NCI-H1048 (cell line): ENCODE measurements around the gene KRTAP4-7.
"Not testable (repeated sequence)": the region's sequence is repeated elsewhere in the genome, so short reads cannot be mapped to it uniquely, and the experiment has no call there.

Experiments used
- DNase-seq: peaks from one replicate; lab custom pipeline; 2025; lab: John Stamatoyannopoulos, UW

The KRTAP4-7 gene

DNA sequence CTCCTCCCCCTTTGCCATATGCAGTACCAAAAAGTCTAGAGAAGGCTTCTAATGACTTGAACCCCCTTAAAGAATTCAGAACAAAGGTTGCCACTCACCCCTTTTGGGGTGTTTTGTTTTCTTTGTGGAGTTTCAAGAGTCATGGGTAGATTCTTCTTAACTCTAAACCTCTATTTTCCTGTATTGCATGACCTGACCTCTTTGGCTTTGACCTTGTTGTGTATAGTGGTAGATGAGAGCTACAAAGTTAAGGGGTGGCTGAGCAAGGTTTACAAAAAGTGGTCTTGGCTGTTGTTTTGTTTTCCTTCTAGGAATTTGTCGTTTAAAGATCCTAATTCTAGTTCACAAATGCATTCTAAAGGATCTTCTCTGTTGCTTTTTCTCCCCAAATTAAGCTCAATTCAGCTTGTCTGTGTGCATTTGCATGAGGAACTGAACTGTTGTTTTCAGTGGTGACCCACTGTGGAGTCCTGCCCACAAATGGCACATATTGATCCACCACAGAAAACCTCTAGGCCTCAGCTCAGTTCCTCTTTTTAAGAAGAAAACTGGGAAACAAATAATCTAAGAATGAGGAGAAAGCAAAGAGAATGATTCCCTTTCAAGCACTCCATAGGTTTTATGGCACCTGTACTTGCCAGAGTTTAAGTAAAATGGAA is 24.9 kb downstream of the KRTAP4-7 start:
- DNase-seq: not testable (repeated sequence)

DNA sequence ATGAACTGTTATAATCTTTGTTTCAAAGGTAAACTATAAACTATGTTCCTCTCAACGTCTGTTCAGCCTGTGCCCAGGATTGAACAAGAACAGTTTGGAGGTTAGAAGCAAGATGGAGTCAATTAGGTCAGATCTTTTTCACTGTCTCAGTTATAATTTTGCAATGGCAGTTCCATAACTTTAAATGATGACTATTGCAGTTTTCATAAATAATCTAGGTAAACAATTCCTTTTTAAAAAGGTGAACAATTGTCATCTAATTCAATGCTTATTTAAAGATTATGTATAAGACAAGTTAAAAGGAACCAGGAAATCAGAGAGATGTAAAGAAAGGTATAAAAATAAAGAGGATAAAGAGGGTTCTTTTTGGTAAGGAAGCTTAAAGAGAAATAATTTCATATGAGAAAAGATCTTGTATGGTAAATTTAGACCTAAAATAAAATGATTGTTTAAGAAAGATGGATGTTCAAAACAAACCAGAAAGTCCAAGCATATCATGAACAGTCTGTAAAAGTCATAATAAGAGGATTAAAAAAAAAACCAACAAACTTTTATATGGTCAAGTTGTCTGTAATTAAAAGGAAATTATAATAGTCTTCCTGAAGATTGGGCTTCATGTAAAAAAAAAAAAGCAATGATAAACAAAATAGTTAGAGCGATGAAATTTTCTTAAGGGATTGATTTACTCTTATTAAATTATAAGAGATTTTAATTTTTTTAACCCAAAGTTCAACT is 27.4 kb downstream of the KRTAP4-7 start:
- DNase-seq: no peak

DNA sequence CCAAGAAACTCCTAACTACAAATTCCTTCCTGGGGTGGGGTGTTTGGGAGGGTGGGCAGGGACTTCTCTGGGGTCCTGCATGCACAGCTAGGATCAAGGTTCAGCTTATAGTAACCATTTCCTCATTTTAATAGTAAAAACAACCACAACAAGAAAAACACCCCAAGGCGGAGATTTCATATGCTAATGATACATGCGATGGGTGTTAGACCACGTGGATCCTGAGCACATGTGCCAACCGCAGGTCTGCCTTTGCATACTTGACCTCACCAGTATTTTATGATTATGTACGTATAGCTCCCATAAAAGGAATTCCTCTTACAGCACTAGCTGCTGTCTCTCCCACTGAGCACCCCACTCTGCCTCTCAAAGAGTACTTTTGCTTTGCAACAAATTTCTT is 32.3 kb downstream of the KRTAP4-7 start:
- peak; percentile 47 for DNase-seq

DNA sequence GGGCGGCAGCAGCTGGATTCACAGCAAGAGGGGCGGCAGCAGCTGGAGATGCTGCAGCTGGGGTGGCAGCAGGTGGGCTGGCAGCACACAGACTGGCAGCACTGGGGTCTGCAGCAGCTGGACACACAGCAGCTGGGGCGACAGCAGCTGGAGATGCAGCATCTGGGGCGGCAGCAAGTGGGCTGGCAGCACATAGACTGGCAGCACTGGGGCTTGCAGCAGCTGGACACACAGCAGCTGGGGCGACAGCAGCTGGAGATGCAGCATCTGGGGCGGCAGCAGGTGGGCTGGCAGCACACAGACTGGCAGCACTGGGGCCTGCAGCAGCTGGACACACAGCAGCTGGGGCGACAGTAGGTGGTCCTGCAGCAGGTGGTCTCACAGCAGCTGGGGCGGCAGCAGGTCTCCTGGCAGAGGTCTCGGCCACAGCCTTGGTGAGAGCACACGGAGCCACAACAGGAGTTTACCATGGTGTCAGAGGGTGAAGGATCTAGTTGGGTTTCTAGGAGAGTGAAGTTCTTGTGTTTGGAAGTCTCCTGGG is 34.0 kb downstream of the KRTAP4-7 start, which contains the start of gene KRTAP4-11:
Gene KRTAP4-11, minus strand, starts transcription at position 528 of the 541 bp plus-strand sequence. Its CDS starts 58 bp downstream, at position 470.
- DNase-seq: not testable (repeated sequence)

DNA sequence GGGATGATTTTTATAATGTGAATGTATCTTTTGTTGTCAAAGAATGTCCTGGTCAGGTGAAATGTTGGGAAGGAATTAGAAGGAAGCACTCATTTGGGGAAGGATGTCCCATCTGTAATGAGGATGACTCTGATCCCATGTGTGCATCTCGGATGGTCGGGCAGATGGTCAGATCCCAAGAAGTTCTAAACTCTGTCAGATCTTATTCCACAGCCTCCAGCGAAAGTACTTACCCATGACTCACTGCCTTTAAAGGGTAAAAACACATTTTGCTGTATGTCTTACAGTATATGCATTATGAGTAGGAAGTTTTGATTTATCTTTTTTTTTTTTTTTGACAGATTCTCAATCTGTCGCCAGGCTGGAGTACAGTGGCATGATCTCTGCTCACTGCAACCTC is 34.8 kb downstream of the KRTAP4-7 start:
- DNase-seq: no peak

DNA sequence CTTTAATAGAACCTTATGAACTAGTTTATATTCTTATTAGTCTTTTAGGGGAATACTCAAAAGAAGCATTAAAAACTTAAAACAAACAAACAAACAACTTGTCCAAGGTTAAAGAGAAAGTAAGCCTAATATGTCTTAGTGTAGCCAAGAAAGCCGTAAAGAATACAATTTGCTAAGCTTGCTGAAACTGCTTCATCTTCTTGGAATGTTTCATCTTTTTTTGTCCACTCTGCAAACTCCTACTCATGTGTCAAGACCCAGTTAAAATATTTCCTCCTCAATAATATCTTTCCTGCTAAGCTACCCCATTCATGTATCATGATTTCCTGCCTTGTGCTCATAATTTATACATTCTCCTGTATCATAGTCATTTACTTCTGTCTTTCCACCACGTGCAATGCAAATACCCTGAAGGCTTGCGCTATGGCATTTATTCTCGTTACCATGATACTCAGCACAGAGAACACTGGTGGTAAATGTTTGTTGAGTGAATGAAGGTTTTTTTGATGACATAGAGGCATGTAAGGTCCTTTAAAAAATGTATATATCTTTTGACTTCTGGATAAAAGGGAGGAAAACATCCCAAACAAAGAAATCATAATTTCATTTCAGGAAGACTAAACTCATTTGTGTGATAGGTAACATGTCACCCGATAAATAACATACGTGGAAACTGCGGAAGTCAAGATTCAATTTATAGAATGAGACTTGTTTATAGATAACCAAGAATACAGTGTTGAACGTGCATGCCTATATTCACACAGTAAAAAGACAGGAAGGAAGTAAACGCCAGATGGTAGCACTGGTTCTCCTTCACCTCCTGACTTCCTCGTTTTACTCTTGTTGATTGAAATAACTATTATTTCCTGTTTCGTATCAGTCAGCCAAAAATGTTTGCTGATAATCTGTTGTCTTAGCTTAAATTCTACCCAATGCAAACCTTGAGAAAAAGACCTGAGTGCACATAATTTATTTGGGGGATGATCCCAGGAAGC is 36.0 kb downstream of the KRTAP4-7 start:
- not testable (repeated sequence) for DNase-seq

DNA sequence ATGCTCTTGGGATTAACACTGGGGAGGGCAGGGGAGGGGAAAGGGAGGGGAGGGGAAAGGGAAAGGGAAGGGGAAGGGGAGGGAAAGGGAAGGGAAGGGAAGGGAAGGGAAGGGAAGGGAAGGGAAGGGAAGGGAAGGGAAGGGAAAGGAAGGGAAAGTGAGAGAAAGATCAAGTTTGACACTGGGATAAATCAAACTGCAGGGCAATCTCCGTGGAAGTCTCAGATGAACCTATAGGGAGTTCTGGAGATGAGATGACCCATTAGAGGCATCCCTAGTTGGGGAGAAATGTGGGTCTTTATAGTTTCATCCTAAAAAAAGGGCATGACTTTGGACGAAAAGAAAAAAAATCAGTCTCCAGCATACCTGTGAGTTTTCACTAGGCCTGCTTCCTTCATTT is 37.8 kb downstream of the KRTAP4-7 start:
- DNase-seq: no peak

DNA sequence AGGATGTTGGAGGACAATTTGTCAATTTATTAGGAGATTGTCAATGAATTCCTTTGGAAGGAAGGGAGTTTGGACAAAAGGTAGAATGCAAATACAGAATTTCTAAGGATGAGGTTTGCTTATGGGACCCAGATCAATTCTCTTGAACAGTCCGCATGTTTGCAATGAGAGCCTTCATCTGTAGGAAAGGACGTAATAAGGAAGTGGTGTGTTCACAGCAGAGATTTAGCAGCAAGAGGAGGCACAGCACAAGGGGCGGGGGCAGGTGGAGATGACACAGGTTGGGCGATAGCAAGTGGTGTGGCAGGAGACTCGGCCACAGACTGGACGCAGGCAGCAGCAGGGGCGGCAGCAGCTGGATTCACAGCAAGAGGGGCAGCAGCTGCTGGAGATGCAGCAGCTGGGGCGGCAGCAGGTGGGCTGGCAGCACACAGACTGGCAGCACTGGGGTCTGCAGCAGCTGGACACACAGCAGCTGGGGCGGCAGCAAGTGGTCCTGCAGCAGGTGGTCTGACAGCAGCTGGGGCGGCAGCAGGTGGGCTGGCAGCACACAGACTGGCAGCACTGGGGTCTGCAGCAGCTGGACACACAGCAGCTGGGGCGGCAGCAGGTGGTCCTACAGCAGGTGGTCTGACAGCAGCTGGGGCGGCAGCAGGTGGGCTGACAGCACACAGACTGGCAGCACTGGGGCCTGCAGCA is 39.5 kb downstream of the KRTAP4-7 start:
- DNase-seq: not testable (repeated sequence)

DNA sequence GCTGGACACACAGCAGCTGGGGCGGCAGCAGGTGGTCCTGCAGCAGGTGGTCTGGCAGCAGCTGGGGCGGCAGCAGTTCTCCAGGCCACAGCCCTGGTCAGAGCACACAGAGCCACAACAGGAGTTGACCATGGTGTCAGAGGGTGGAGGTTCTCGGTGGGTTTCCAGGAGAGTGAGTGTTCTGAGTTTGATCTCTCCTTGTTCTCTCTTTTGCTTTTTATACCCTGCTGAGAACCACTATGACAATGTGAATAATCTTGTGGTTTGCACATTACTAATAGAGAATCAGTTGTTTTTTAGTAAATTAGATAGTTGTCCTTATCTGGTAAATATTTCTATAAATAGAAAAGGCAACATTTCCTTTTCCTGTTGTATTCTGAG is 40.0 kb downstream of the KRTAP4-7 start, which contains the start of gene KRTAP4-12:
Gene KRTAP4-12, minus strand, starts transcription at position 192 of the 381 bp plus-strand sequence. Its CDS starts 60 bp downstream, at position 132.
- not testable (repeated sequence) for DNase-seq

DNA sequence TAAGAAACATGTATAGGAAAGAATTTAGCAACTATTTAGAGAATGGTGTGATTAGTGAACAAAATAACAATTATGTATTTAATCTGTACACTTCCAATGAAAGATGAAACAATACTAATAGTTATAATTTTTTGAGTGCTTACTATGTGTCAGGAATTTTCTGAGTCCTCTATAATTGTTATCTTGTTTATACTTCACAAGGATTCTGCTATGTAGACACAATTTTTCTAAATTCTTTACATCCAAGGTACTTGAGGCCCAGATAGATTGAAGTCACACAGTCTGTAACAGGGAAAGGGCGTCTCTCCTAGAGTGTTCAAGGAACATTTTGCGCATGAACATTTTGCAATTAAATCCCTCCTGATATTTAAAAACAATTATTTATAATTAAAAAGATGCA is 41.1 kb downstream of the KRTAP4-7 start:
- no peak for DNase-seq

DNA sequence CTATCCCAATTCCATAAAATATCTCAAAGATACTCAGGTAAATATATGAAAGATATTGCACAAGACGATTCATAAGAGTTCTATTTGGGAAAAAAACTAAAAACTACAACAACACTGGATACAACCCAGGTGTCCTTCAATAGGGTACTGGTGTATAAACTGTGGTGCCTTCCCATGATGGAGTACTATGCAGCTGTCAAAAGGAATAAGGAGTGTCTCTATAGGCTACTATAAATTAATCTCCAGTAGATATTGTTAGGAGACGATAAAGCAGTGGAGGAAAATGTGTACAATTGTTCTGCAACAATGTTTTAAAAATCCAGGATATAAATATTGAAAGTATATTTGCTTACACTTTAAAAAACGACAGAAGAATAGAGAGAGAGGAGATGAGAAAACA is 42.5 kb downstream of the KRTAP4-7 start:
- DNase-seq: no peak

DNA sequence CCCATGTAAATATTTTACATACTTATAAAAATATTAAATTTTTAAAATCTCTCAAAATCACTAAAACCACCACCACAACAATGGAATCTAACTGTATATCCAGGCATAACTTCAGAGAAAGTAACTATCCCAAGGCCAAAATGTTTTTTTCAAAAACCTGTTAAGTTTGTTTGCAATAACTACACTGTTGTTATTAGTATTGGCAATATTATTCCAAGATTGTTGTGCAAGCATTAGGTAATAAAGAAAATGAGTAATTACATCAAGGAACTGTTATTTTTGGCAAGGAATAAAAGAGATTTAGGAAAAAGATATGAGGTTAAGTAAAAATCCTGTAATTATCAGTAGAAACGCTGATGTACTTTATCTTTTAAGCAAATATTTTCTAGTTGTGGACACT is 43.4 kb downstream of the KRTAP4-7 start:
- DNase-seq: no peak

DNA sequence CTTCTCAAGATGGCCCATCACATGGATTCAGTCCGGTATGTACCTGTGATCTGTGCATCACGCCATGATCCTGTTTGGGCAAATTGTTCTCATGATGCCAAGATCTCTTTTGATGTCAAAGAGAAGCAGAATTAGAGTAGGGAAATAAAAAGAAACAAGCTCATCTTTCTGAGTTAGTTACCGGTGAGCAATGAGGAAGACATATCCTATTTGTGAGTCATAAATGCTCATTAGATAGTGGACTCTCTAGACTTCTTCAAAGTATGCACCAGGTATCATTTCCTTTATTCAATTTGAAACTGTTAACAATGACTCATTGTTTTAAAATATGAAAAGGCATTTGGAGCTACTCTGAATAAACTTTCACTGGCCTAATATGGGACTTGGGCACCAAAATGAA is 48.0 kb downstream of the KRTAP4-7 start:
- no peak for DNase-seq

DNA sequence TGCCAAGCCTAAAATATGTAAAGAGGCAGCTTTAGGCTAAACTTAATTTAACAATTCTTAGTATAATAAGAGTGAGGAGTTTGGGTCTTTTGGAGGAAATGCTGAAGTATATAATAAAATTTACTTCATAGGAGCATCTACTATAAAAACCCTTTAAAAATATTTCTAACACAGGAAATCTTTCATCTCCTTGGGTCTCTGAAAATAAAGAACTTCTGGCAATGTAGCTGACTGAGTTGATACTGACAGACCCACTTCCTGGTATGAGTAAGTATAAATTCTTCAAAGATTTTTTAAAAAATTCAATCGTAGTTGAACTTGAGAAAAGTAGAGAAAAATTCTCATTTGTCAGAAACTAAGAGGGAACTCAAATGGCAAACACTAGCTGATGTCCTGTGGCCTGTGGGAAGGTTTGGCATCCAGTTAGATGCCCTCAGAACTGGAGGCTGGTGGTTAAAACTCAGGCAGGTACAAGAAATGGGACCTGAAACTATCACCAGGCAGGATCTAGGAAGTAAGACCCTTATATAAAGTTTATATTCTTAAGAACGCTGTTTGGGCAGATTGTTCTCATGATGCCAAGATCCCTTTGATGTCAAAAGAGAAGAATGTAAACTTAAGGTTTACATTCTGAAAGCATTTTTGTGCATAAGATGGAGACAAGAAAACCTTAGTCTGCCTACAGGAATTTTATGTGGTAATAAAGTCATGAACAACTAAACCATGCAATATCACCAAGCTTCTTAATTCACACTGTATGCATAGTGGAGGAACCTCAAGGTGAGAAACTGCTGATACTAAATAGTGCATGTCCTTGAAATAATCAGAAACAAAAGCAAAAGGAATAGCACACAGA is 50.2 kb downstream of the KRTAP4-7 start:
- DNase-seq: no peak
